HG03442 (cell line): ENCODE measurements around the gene CNPPD1.
"Not testable (repeated sequence)": the region's sequence is repeated elsewhere in the genome, so short reads cannot be mapped to it uniquely, and the experiment has no call there.

Experiments
- ATAC-seq: cut with Tn5 transposase; IDR thresholded peaks from one replicate; pipeline ENCODE4 v1.9.1; 2021; ENCODE audit warnings: mild to moderate bottlenecking, moderate library complexity; ENCODE audit not compliant: unreplicated experiment

Gene CNPPD1

GRCh38 chr2:219209236-219210195 is 32.8 kb upstream of the CNPPD1 start:
- ATAC-seq, result no peak

GRCh38 chr2:219207884-219208740 is 31.4 kb upstream of the CNPPD1 start:
- no peak for ATAC-seq

GRCh38 chr2:219207134-219207883 is 30.6 kb upstream of the CNPPD1 start:
- no peak for ATAC-seq

GRCh38 chr2:219206328-219207133 is 29.8 kb upstream of the CNPPD1 start, which contains the start of gene ZFAND2B:
TSS of gene ZFAND2B (plus strand) at chr2:219206782. CDS start at chr2:219206988, 206 bp downstream.
- ATAC-seq, result peak; percentile 97

- no peak for ATAC-seq
Observed at GRCh38 chr2:219205981-219206327, 29.2 kb upstream of the CNPPD1 start.

GRCh38 chr2:219205165-219205538 is 28.4 kb upstream of the CNPPD1 start:
- ATAC-seq, result no peak

GRCh38 chr2:219204425-219205164 is 27.9 kb upstream of the CNPPD1 start:
- ATAC-seq, result no peak

- not testable (repeated sequence) for ATAC-seq
Observed at GRCh38 chr2:219201331-219201730, 24.6 kb upstream of the CNPPD1 start.

- ATAC-seq, result not testable (repeated sequence)
Observed at GRCh38 chr2:219200502-219201326, 24.0 kb upstream of the CNPPD1 start.

- no peak for ATAC-seq
Observed at GRCh38 chr2:219199470-219200211, 22.9 kb upstream of the CNPPD1 start.

- ATAC-seq, result no peak
Observed at GRCh38 chr2:219198974-219199373, 22.2 kb upstream of the CNPPD1 start.

GRCh38 chr2:219197388-219197787 is 20.7 kb upstream of the CNPPD1 start:
- no peak for ATAC-seq

GRCh38 chr2:219186754-219187456 is 10.2 kb upstream of the CNPPD1 start:
- ATAC-seq, result no peak

- ATAC-seq, result no peak
Observed at GRCh38 chr2:219184121-219184520, 7.4 kb upstream of the CNPPD1 start.

GRCh38 chr2:219183151-219183772 is 6.5 kb upstream of the CNPPD1 start:
- no peak for ATAC-seq

- no peak for ATAC-seq
Observed at GRCh38 chr2:219182331-219183150, 5.8 kb upstream of the CNPPD1 start.
